GM19239 (cell line): ENCODE measurements around the gene PLEKHH3.
"Not testable (repeated sequence)": the region's sequence is repeated elsewhere in the genome, so short reads cannot be mapped to it uniquely, and the experiment has no call there.

Experiments
- DNase-seq: peaks from one replicate; pipeline ENCODE4 v3.0.0; 2011; ENCODE audit warnings: low spot score; ENCODE audit not compliant: insufficient read length
- FAIRE-seq: peaks from 2 replicates; lab custom pipeline; 2011; peaks lifted over from hg19 to GRCh38; lab: Jason Lieb, UNC

Gene PLEKHH3

DNA sequence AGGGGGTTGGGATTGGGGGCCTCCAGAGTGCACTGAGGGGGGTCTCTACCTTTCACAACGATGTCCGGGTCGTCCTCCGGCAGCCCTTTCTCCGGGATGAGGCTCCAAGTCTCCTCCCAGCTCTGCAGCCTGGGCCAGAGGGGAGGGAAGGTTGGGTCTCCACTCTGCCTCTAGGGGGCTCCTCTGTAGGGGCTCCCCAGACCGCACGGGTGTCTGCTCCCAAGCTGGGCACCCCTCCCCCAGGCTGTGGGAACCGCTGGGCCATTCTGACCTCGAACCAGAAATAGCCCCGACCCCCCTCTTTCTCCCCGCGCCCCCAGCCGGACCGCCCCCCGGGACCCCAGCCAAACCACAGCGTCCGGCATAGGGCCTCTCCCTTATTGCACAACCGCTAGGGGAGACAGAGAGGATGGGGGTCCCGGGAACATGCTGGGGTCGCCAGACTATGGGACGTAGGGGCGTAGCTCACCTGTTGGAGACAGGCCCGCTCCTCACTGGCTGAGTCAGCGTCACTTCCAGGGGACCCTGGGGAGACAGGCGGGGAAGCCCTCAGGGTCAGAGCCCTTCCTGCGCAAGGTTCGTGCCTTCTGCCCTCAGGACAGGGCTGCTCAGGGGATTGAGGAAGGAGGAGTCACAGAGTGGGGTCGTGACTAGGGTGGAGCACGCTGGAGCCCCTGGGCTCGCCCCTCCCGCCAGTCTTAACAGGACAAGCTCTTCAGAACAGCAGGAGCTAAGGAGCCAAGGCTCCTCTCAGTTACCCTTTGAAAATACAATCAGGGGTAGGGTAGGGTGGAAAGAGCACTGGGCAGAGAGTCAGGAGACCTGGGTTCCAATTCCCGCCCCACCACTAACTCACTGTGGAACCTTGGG, 2.7 kb downstream of the PLEKHH3 start:
- DNase-seq (peak; percentile 87), FAIRE-seq (peak; percentile 65)

DNA sequence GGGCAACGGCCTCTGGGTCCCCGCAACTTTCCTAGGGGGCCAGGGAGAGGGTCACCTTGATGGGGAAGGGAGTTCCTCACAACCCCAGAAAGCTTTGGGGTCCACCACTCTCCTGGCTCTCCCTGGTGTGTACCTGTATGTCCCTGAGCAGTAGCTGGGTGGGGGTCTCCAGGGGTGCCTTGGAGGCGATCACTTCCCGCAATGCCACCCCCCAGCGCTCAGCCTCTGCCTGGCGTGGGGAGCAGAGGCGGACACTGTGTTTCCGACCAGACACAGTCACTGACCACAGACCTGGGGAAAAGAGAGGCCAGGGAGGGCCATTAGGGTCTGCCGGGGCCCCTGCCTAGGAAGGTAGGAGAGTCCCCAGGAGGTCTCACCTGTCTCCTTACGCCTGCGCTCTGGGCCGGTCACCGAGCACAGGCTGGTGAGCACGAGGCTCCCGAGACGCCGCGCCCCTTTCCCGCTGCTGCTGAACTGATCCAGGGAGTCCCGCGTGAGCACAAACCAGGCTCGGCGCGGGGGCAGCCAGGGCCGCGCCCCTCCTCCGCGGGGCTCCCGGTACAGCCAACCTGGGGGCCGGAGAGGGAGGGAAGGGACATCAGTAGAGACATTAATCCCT, 3.4 kb downstream of the PLEKHH3 start:
- FAIRE-seq (no peak), DNase-seq (no peak)

DNA sequence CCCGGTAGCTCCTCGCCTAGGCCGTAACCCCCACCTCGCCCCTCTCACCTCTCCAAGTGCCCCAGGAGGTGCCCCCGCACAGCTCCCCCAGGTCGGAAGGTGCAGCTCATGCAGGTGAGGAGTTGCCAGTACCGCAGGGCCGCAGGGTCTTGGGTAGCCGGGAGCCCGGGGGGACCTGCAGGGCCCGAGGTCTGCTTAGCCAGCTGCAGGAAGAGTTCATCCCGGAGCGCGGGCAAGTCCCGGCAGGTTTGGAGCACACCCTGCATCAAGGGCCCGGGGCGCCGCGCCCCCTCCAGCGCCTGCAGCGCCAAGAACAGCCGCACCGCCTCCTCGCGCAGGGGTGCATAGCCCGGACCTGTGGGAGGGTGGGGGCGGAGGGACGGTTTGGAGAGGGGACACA, 4.8 kb downstream of the PLEKHH3 start:
- no peak for DNase-seq
- no peak for FAIRE-seq

DNA sequence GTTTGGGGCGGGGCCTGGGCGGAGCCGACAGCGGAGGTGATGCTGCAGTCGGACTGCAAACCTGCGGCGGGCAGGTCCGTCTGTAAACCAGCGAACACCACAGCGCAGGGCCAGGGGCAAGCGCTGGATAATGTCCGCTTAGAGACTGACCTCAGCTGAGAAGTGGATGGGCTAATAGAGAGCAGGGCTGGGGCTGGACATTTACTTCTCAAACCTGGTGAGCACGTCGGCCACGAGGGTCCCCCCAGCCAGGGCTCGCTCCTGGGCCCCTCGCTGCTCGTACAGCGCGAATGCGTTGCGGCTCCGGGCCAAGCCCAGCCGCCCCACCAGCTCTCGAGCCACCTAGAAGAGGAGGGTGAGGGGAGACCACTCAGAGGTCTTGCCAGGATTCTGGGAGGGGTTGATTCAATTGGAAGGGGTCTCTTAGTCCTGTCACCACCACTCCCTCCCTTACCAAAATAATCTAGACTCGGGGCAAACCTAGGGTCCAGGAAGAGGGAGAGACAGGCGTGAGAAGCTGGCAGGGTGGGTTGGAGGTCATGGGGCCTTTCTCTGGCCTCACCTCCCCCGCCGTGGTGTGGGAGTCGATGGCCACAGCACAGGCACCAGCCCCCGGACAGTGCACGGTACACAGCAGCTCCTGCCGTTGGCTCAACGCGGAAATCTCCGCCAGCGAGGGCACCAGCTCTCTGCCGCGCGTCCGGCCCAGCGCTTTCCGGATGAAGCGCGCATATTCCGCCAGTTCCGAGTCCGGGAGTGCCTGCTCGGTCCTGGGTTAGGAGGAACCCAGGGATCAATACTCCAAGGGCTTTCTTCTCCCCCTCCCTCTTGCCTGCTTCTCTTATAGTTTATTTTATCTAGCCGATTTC, 5.8 kb downstream of the PLEKHH3 start:
- DNase-seq (no peak), FAIRE-seq (peak; percentile 84)

DNA sequence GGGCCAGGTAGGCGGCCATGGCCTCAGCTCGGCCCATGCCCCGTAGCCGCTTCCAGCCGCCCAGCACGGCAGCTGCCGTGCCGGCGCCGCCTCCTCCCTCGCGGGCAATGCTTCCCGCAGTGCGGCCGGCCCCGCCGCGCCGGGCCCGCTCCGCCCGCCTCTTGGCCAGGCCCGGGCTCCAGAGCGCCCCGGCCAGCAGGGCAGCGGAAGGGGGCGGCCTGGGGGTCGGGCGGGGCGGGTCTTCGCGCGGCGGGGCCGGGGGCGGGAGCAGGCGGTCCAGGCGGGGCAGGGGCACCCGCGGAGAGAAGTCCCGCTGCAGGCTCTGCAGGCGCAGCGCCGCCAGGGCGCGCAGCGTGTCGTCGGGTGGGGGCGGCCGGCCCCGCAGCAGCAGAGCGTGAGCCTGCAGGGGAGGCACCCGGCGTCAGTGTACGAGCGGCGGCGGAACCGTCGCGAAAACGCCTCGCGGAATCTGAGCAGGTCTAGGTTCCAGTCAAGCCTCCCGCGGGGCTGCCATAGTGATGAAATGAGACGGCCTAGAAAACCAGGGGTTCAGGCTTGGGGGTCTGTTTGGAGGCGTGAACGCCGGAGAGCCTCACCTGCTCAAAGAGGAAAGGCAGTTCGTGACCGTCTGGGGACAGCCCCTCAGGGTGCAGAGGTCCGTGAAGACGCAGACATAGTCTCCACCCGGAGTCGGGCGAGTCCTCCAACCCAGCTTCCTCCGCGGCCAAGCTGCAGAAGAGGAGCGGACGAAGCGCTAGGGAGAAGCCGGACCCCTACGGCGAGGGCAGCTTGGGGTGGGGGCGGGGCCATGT, 6.6 kb downstream of the PLEKHH3 start:
- DNase-seq, result peak; percentile 76
- FAIRE-seq, result no peak

DNA sequence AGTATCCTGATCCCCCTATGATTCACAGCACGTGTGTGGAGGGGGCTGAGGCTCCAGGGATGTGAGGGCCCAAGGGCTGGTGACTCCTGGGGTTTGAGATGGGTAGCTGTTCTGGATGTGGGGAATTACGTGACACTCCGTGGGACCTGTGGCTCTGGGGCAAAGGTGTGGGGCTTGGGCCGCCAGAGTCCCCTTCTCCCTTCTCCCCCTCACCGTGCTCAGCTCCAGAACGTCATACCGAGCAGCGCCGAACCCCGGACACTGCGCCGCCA, 7.2 kb downstream of the PLEKHH3 start:
- FAIRE-seq, result no peak
- DNase-seq, result no peak

DNA sequence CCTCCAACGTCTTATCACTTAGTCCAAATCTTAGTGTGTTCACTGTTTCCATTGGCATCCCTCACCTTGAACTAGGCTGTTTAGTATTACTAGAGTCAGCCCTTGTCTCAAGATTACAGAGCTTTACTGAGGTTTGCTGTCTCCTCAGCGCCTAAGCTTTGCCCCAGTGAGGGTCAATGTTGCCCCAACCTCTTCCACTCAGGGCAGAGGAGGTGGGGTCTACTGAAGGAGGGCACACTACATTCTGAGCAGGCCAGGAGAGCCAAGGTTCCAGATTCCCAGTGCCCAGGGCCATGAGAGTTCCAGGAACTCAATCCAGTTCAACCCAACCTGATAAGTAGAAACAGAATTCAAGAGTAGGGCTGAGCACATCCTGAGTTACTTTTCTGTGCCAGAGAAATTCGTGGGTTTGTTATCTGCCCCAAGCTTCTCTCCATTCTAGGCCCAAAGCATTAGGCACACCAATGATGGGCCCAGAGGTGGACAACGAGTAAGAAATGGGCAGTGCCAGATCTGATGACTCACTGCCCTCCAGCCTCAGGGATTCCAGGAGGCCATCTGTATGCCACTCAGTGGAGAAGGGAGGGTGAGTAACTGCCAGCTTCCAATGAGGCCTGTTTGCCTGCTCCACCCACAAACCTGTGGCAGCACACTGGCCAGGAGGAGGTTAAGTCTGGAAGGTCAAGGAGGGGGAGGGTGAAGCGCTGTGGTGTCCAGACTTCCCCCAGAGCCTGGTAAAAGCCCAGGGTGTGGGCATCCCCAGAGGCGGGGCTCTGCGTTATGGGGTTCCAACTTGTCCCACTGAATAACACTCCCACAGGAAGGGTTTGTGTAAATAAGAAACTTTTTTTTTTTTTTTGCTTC, 9.5 kb downstream of the PLEKHH3 start:
- no peak for DNase-seq
- no peak for FAIRE-seq

DNA sequence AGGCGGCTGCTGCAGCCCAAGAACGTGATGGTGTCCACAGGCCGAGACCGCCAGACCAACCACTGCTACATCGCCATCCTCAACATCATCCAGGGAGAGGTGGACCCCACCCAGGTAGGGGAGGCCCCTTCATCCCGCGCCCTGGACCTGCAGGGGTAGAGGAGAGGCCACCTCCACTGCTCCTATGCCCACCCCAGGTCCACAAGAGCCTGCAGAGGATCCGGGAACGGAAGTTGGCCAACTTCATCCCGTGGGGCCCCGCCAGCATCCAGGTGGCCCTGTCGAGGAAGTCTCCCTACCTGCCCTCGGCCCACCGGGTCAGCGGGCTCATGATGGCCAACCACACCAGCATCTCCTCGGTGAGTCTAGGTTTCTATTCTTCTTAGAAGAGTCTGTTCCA, 10.7 kb downstream of the PLEKHH3 start:
- DNase-seq, FAIRE-seq: not testable (repeated sequence)

DNA sequence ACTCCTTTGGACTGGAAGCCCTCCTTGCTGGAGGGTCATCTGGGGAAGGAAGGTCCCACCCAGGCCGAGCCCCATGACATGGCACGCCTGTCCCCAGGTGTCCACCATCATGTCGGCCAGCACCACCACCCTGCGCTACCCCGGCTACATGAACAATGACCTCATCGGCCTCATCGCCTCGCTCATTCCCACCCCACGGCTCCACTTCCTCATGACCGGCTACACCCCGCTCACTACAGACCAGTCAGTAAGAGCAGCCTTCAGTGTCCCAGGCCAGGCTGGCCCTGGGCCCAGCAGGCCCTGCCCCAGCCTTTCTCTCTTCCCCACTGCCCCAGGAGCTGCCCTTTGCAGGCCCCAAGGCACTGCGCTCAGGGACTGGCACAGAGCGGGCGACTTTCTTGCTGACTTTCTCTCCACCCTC, 11.2 kb downstream of the PLEKHH3 start:
- FAIRE-seq, result no peak

DNA sequence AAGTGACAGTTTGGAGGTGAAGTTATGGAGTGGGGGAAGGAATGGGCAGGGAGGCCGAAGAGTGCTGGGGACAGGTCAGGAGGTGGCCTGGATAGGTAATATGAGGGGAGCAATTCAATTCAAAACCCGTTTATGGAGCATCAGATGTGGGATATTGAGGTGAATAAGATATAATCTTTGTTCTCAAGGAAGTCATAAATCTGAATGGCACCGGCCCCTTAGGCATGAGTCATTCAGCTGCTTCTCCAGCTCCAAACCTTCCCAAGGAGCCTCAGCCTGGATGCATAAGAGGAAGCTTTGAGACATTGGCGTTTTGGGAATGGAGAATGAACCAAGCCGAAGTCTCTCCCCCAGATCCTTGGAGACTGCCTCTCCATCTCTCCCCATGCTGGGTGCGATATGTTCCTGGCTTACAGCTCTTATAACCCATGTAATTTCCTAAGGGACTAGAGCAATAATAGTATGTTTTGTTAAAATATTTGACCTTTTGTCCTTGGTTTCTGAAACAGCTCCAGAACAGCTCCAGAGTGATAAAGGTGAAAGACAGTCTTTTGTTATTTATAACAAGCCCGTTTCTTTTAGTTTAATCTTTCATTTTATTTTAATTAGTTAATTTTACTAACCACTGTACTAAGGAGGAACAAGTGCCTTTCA, 16.0 kb downstream of the PLEKHH3 start:
- DNase-seq (no peak), FAIRE-seq (no peak)

More for the DNA sequence above, 11.2 kb downstream of the PLEKHH3 start:
- DNase-seq, result no peak

DNA sequence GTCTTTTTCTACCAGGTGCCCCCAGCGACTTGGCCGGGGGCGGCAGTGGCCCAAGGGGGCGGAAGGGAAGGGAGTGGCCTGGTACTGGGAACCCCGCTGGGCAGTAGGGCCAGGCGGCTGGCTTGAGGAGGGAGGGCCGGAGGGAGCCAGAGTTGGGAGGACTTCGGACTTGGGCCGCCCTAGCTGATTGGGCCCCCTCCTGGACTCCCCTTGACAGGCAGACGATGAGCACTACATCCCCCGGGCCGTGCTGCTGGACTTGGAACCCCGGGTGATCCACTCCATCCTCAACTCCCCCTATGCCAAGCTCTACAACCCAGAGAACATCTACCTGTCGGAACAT, 16.9 kb downstream of the PLEKHH3 start:
- not testable (repeated sequence) for DNase-seq, FAIRE-seq

DNA sequence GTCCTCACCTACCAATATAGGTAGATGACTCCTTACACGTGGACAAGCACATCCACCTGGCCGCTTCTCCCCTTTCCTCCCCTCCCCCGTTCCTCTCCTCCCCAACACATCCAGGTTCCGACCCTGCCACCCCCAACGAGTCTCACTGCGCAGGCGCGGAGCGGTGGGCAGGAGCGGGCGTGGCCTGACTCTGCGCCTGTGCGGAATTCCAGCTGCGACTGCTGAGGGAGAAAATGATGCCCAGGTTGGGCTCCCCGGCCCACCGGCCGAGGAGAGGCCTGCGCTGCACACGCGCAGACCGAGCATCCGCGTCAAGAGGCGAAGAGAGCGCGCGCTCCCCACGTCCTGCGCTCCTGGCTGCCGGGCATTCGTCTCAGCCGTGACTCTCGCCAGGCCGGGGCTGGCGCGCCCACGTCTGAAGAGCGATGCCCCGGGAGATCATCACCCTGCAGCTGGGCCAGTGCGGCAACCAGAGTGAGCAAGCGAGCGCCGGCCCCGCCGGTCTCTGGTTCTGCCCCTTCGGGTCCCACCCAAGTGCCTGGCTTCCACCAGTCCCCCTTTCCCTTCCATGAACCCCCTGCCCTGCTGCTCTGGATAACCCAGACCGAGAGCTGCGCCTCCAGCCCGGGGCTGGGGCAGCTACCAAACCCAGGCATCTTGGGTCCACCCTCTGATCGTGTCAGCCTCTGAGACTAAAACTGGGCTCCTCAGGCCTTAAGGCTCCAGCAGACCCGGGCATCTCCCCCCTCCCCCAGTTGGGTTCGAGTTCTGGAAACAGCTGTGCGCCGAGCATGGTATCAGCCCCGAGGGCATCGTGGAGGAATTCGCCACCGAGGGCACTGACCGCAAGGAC, 17.5 kb downstream of the PLEKHH3 start, which contains the start of gene TUBG2:
Gene TUBG2 (plus strand): TSS at position 206 of the 853 bp plus-strand sequence. CDS start 220 bp downstream, at position 426.
- peak; percentile 83 for FAIRE-seq
- DNase-seq, result peak; percentile 75

DNA sequence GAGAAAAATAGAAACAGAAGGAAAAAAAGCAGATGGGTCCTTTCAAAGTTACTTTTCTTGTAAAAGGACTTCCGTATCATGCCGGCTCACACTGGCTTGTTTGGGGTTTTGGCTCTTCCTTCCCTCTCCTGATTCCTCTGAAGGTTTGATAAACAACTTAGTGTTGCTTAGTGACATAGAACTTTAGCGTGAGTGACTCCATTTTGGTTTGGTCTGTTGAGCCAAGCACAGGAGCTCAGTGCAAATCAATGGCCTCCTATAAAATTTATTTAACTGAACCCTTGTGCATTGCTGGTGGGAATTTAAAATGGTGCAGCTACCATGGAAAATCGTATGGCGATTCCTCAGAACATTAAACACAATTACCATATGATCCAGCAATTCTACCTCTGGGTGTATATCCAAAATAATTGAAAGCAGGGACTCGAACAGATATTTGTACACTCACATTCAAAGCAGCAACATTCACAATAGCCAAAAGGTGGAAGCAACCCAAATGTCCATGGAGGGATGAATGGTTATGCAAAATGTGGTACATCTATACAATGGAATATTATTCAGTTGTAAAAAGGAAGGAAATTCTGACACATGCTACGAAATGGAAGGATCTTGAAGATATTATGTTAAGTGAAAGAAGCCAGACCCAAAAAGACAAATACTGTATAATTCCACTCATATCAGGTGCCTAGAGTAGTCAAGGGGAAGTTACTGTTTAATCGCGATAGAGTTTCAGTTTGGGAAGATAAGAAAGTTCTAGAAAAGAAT, 18.8 kb downstream of the PLEKHH3 start:
- DNase-seq, result no peak

DNA sequence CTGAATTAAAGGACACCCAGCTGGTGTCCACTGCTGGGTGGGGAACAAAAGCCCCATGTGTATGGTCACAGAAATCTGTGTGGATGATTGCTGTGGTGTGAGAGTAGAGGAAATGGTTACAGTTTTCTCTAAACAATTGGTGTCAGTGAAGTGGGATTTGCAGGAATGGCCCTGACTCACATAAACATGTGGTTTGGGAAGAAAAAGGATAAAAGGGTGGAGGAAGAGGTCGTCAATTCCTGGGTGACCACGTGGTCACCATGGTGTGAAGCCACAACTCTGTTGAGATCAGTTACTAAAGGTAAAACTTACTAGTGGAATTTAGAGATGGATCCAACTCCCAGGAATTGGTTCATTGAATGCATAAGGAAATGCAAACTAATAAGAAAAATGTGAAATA, 21.3 kb downstream of the PLEKHH3 start:
- FAIRE-seq (no peak), DNase-seq (no peak)

More for the DNA sequence above, 18.8 kb downstream of the PLEKHH3 start:
- no peak for FAIRE-seq

DNA sequence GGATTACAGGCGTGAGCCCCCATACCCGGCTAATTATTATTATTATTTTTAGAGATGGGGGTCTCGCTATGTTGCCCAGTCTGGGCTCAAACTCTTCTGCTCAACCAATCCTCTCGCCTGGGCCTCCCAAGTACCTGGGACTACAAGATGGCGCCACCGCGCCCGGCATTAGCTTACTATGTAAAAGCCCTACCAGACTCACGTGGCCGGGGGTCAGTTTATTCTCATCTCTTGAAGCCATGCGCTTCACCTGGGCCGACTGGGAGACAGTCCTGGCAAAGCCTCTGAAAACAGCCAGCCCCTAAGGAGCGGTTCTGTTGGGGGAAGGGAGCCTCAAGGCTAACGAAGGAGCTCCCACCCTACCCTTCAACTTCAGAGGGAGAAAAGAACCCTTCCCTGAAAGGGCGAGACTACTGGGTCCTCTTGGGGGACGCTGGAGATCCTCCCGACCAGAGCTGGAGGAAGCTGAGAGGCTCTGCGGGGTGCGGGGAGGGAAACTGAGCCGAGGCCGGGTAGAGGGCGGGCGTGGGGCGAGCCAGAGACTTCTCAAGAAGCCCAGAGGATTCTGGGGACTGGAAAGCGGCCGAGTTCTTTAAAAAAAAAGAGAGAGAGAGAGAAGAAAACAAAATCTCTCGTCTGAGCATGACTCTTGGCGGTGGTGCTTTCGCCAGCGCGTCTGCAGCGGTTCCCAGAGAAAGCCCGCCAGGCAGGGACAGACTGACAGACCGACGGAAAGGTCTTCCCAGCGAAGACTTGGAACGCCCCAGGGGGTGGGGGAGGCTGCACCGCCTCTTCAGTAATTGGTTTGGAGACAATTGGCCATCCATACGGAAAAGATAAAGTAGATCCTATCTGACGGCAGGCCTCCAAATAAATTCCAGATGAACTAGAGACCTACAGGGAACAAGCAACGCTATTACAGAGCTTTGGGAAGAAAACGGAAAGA, 23.3 kb downstream of the PLEKHH3 start:
- no peak for FAIRE-seq

DNA sequence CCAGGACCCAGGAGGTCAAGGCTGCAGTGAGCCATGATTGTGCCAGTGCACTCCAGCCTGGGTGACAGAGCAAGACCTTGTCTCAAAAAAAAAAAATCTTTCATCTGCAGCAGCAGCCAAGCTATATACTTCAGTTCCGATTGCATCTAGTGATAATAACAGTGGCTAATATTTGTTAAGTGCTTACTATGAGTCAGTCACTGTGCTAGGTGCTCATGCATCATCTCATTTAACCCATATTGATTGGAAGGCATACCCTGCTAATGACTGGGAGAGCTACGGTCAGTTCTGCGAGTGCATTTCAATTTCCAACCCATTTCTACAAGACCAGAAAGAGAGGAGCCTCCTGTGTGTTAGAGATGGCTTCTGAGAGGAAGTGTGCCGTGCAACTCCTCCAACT, 25.4 kb downstream of the PLEKHH3 start:
- no peak for FAIRE-seq

More for the DNA sequence above, 23.3 kb downstream of the PLEKHH3 start:
- no peak for DNase-seq

More for the DNA sequence above, 25.4 kb downstream of the PLEKHH3 start:
- DNase-seq, result no peak
